HCT116 (cell line): Measurements from ENCODE around the gene AGPAT3.

Experiments
- CEBPB ChIP-seq: IDR thresholded peaks from 2 replicates; pipeline ENCODE4 v1.6.1; 2012; ENCODE audit warnings: low read depth
- ELF1 ChIP-seq: IDR thresholded peaks from 2 replicates; pipeline ENCODE4 v1.6.1; 2012; ENCODE audit warnings: low read depth, borderline replicate concordance
- EZH2 ChIP-seq: fragments of 200-600 bp; sonication (generic); IDR thresholded peaks from 2 replicates; pipeline ENCODE4 v1.6.1; 2017; ENCODE audit warnings: antibody characterized with exemption, mixed run types
- POLR2A ChIP-seq: IDR thresholded peaks from 2 replicates; pipeline ENCODE4 v1.7.0; 2011; ENCODE audit warnings: borderline replicate concordance; ENCODE audit not compliant: insufficient read depth, insufficient read length; ENCODE audit errors: extremely low read depth
- RAD21 ChIP-seq: IDR thresholded peaks from 2 replicates; pipeline ENCODE4 v1.6.1; 2012; ENCODE audit warnings: low read depth, mild to moderate bottlenecking
- SRF ChIP-seq: IDR thresholded peaks from 2 replicates; pipeline ENCODE4 v1.6.1; 2012; ENCODE audit warnings: low read depth
- TCF7L2 ChIP-seq: IDR thresholded peaks from 2 replicates; pipeline ENCODE4 v1.7.0; 2011; ENCODE audit warnings: borderline replicate concordance, inconsistent platforms; ENCODE audit not compliant: insufficient read depth, insufficient read length; ENCODE audit errors: extremely low read depth
- ZNF274 ChIP-seq: fragments of 200-500 bp; sonication (Bioruptor generic); IDR thresholded peaks from 2 replicates; pipeline ENCODE4 v1.6.1; 2014; ENCODE audit warnings: mild to moderate bottlenecking, low read depth, low read length, inconsistent platforms
- TF ChIP-seq, protein P1 (sequence below): IDR thresholded peaks from 2 replicates; pipeline ENCODE4 v1.6.1; 2012; ENCODE audit warnings: low read depth
- TF ChIP-seq, protein P2 (sequence below), 3 experiments: fragments of 200-600 bp in 1 of 3; sonication (generic) in 1 of 3; IDR thresholded peaks in 2 of 3; conservative IDR thresholded peaks in 1 of 3; 2 replicates each; pipeline ENCODE4 v1.5.1; 2012 to 2017; ENCODE audit warnings: low read depth in 2 of 3, low read length in 2 of 3, antibody characterized with exemption in 1 of 3, borderline replicate concordance in 1 of 3, control low read depth in 1 of 3, mild to moderate bottlenecking in 1 of 3, mixed read lengths in 1 of 3, mixed run types in 1 of 3, moderate library complexity in 1 of 3; ENCODE audit not compliant: insufficient read depth in 1 of 3
- TF ChIP-seq, protein P3 (sequence below): IDR thresholded peaks from 2 replicates; pipeline ENCODE4 v1.6.1; 2012

DNA sequence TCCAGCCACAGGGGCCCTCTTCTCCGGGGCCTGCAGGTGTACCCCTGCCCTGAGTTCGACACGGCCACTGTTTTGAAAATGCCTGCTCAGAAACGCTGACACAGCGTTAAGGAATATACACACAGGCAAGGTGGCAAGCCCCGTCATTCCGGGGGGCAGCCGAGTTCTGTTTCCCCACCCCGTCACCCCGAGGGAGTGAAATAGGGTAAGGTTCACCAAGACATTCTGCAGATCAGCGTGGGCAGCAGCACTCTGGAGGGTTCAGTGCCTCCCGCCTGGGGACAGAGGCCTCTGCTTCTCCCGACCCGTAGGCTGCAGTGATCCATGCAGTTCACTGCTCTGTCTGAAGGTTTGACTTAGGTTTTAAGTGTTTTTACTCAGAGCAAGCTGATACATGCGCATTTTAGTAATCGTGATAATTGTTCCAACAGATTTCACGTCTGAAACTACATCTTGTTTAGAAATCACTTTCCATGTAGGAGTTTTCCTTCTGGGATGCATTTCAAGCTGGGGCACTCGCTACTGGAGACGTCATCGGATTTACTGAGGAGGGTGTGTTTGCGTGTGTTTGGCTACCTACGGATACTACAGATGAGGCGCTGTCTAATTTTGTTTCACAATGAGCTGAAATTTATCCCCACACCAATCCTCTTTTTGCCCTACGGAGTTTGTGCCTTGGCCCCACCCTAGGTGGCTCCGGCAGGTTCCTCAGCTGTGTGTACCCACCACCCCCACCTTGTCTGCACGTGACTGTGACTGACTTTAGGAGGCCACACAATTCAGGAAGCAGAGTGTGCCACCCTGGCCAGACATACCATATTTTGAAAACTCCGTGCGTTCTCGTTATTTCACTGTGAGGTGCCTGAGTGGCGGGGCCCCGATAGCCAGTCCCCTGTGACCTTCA is 63.5 kb downstream of the AGPAT3 start:
- TF ChIP-seq, protein P1, sequence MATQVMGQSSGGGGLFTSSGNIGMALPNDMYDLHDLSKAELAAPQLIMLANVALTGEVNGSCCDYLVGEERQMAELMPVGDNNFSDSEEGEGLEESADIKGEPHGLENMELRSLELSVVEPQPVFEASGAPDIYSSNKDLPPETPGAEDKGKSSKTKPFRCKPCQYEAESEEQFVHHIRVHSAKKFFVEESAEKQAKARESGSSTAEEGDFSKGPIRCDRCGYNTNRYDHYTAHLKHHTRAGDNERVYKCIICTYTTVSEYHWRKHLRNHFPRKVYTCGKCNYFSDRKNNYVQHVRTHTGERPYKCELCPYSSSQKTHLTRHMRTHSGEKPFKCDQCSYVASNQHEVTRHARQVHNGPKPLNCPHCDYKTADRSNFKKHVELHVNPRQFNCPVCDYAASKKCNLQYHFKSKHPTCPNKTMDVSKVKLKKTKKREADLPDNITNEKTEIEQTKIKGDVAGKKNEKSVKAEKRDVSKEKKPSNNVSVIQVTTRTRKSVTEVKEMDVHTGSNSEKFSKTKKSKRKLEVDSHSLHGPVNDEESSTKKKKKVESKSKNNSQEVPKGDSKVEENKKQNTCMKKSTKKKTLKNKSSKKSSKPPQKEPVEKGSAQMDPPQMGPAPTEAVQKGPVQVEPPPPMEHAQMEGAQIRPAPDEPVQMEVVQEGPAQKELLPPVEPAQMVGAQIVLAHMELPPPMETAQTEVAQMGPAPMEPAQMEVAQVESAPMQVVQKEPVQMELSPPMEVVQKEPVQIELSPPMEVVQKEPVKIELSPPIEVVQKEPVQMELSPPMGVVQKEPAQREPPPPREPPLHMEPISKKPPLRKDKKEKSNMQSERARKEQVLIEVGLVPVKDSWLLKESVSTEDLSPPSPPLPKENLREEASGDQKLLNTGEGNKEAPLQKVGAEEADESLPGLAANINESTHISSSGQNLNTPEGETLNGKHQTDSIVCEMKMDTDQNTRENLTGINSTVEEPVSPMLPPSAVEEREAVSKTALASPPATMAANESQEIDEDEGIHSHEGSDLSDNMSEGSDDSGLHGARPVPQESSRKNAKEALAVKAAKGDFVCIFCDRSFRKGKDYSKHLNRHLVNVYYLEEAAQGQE = no peak
- TF ChIP-seq, protein P2, sequence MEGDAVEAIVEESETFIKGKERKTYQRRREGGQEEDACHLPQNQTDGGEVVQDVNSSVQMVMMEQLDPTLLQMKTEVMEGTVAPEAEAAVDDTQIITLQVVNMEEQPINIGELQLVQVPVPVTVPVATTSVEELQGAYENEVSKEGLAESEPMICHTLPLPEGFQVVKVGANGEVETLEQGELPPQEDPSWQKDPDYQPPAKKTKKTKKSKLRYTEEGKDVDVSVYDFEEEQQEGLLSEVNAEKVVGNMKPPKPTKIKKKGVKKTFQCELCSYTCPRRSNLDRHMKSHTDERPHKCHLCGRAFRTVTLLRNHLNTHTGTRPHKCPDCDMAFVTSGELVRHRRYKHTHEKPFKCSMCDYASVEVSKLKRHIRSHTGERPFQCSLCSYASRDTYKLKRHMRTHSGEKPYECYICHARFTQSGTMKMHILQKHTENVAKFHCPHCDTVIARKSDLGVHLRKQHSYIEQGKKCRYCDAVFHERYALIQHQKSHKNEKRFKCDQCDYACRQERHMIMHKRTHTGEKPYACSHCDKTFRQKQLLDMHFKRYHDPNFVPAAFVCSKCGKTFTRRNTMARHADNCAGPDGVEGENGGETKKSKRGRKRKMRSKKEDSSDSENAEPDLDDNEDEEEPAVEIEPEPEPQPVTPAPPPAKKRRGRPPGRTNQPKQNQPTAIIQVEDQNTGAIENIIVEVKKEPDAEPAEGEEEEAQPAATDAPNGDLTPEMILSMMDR (IDR thresholded peaks at IDR 0.05 in 2 of 3, conservative IDR thresholded peaks at IDR 0.05 in 1 of 3; ENCODE audit: borderline replicate concordance in 1 of 3, insufficient read depth in 1 of 3, low read depth in 2 of 3, low read length in 2 of 3) = no peak
- TF ChIP-seq CEBPB = no peak
- TF ChIP-seq, protein P3, sequence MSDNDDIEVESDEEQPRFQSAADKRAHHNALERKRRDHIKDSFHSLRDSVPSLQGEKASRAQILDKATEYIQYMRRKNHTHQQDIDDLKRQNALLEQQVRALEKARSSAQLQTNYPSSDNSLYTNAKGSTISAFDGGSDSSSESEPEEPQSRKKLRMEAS = no peak
- TF ChIP-seq POLR2A = no peak
- TF ChIP-seq EZH2 = no peak
- TF ChIP-seq RAD21 = no peak
- no peak for TF ChIP-seq ZNF274
- TF ChIP-seq SRF = no peak
- no peak for TF ChIP-seq TCF7L2
- TF ChIP-seq ELF1 = no peak
